GM19452 (cell line): ENCODE data around the gene ACSF3.
"Not testable (repeated sequence)": the region's sequence is repeated elsewhere in the genome, so short reads cannot be mapped to it uniquely, and the experiment has no call there.

Experiments used
- ATAC-seq: cut with Tn5 transposase; IDR thresholded peaks from one replicate; pipeline ENCODE4 v1.9.1; 2021; ENCODE audit not compliant: unreplicated experiment

ACSF3 gene

DNA sequence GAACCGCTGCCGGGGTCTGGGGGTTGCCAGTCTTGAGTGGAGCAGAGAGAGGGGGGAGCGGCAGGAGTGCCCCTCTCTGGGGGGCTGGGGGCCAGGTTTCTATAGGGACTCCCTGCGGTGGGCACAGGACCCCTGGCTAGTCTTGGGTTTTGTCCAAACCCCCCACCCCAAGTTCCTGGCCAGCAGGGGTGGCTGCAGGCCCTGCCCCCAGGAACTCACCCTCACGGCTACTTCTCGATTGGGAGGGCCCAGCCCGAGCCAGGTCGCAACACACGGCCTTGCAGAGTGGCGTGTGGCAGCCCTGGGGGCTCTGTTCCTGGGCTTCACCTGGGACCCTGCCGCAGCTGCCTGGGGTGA is 78.5 kb downstream of the ACSF3 start:
- ATAC-seq: no peak

DNA sequence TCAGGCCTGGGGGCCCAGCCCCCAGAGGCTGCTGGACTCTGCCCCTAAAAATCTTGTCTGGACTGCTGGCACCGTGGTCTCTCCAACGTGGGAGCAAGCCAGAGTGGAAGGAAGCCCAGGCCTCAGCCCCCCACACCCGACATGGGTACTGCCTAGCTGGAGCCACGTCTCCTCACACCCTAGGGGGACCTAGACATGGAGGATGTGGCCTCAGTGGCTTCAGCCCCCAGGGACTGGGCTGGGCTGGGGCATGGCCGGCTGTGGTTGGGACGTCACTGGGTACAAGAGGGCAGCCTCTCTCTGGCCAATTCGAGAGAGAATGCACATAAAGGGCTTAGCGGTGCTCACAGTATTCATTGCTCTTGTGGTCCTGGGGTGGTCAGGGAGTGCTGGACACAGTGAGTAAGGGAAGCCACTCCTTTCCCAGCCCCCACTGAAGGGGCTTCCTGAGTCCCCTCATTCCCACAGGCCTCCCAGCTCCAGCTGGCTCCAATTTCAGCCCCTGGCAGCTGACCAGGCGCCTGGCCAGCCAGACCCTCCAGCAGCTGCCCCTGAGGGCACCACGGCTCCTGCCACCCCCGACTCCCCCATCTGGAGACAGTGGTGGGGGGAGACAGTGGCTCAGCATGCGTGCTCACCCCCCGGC is 79.0 kb downstream of the ACSF3 start:
- no peak for ATAC-seq

DNA sequence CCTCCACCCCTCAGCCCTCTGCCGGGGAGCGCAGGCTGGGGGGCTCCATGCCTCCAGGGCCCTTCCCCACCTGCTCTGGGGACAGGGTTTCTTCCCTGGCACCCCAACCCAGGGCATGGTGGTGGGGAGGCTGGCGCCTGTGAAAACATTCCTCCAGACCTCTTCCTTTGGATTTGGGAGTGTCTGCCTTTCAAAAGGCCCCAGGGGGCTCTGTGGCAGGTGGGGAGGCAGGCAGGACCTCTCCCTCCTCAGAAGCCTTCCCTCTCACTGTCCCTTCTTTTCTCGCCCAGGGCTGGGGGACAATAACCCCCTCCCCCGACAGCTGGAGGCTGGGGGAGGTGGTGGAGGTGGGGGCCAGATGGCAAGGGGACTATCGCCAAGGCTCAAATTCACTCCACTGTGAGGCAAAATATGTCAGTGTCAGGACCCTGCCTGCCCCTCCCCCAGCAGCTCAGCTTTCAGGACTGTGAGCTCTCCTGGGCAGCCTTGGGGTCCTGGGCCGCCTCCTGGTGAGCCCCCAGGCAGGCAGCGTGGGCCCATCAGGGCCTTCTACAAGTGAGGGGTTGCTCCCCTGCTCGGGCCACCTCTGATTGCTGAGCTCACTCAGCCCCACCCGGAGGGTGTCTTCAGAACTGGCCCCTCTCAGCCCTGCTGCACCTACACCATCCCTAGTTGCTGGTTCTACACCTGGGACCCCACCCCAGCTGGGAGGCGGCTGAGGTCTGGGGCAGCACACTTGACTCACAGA is 79.7 kb downstream of the ACSF3 start:
- no peak for ATAC-seq

DNA sequence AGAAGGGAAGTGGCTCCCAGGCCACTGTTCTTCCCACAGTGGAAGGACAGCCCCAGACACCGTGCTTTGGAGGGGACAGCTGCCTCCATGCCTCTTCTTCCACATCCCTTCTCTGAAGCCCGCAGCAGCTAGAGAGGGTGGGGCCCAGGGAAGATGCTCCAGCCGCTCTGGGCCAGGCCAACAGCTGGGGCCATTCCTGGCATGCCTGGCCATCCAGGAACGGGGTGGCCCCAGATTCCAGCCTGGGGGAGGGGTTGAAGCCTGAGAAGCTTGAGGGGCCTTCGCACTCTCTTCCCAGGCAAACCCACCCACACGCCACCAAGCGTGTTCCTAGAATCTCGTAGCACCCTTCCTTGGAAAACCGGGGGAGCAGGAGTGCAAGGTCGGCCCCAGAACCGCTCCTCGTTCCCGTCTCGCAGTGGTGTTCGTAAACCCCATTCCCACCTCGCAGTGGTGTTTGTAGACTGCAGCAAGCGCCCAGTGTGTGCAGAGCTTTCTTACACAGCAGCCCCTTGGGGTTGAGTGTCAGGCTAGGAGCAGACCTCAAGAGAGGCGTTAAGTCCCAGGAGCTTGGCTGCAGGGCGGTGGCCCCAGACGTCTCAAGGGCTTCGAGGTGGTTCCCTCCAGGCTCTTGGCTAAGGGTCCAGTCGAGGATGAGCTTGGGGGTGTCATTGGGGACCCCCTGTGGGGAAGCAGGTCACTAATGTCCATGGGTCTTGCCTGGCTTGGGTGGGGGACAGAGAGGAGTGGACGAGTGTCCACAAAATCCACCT is 80.6 kb downstream of the ACSF3 start:
- no peak for ATAC-seq

DNA sequence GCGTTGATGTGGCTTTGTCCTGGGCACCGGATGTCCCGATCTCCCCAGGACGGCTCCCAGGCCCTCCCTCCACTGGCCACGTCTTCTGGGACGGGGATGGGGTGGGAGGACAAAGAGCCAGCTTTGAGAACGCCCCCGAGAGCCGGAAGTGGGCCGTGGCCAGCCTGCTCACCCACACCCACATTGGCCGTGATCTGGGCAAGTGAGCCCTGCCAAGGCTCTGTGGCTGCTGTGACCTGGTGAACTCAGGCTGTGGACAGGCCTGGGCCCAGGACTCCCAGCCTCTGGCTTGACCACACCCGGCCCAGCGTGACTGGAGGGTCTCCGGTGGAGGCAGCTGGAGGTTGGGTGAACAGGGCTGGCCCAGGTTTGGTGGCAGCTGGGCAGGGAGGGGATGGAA is 81.2 kb downstream of the ACSF3 start:
- no peak for ATAC-seq

DNA sequence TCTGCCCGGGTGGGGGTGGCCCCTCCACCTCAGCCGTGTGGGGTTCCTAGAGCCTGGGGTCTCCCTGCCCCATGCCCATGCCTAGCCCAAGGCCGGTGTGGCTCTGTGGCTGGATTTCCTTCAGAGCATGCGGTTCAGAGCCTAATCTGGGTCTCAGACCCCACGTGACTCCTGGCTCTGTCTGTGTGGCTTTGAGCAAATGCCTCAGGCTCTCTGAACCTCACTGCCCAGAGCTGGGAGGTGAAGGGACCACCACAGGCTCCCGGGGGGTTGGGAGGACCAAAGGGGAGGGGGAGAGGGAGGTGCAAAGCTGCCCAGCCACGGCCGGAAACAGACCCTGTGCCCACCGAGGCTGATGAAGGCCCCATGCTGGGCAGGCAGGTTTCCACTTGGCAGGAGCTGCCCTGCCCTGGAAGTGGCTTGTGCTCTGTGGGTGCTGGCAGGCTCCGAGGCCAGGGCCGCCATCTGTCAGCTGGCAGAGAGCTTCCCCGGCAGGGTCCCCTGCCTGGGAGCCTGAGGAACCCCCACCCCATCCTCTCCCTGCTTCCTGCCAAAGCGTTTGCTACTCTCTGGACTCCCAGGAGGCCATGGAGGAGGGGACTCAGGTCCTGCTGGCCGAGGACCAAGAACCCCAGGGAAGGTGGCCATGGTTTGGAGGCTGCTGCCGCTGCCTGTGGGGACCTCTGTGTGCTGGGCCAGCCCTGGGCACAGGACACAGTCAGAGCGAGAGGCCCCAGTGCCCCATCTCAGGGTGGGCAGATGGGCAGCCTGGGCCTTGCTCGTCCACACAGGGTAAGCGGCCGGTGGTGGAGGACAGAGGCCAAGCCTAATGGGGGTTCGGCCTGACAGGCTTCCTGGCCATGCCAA is 81.9 kb downstream of the ACSF3 start:
- no peak for ATAC-seq

DNA sequence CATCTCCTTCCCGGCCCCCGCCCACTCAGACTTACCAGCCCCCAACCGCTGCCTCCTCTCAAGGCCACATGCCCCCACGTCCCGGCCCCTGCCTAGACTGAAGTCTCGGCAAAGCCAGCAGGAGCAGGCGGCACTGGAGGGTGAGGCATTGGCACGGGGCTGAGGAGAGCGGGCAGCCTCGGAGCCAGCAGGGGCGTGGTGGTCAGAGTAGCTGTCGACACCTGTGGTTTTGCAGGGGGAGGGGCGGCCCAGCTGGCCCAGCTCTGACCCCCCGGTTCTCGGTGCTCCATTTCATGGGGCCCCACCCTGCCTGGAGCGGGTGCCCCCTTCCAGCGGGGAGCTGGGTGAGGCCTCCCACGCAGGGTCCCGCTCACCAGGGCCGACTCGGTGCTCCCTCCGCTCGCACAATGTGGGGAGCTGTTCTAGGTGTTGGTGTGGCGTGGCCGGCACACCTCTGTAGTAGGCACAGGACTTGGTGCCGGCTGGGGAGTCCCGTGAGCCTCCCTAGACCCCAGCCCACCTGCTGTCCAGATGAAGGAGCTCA is 82.6 kb downstream of the ACSF3 start:
- no peak for ATAC-seq

DNA sequence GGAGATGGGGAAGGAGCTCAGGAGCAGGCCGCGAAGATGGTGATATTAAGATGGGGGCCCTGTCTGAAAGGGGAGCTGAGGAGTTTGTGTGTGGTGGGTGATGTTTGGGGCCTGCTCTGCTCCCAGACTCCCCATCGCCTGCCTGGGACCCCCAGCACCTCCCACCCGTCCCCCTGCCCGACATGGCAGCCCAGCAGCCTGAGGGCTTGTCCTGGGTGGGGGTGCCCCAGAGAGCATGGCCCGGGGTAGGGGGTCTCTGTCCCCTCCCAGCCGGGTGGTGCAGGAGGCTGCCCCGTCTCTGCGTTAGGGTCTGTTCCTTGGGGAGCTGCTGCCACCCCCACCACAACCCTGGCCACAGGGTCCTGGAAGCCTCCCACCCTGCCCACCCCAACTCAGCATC is 83.1 kb downstream of the ACSF3 start:
- ATAC-seq: no peak

DNA sequence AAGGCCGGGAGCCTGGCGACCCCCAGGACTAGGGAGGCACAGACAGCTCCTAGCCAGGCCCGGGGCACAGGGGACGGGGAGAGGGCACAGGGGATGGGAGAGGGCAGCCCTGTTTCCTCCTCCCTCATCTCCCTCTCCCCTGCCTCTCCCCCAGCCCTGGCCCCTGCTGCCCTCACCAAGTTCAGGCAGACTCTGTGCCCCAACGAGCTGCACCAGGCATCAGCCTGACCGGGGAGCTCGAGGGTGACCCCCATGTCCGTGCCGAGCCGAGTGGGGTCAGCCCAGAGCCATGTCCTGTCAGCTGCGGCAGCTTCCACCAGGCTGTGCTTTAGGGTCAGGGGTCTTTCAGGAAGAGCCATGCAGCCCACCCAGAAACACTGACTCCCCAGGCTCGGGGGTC is 83.8 kb downstream of the ACSF3 start:
- no peak for ATAC-seq

DNA sequence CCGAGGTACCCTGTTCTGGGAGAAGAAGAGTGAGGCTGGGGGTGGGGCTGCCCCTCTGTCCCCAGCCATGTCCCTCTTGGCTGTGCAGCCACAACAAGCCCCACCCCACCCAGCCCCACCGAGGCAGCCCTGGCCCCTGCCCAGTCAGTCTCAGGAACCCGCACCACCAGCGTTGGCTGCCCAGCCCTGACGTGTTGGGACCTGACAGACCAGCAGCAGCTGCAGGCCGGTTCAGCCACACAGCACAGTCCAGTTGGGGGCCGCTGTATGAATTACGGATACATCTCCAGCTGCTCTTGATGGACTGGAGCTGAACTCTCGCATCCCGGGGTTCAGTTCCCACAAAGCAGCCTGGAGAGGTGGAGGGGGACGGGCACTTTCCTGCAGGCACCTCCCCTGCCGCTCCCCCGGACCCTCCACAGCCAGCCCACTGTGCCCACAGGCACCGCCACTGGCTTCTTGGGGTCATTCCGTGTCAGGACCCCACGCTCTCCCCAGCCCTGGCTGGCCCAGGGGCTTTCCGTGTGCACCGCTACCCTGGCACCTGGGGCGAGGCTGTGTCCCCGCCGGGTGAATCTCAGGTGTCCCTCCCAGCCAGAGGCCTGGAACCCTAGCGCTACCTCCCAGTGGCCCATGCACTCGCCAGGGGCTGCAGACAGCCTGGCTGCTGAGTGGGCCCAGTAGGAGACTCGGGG is 84.9 kb downstream of the ACSF3 start:
- no peak for ATAC-seq

DNA sequence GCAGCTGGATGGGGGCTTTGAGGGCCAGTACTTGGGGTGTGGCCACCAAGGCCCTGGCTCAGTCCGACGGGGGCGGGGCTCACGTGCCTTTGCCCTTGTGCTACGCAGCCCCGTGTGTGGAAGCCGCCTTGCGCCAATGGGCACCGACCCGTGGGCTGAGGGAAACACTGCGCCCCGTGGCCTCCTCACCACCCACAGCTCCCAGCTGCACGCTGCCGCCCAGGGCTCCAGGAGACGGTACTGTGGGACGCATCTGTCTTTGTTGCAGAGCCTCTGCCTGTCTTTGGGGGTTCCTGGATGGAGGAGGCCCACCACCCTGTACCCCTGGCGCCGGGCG is 85.5 kb downstream of the ACSF3 start:
- ATAC-seq: no peak

DNA sequence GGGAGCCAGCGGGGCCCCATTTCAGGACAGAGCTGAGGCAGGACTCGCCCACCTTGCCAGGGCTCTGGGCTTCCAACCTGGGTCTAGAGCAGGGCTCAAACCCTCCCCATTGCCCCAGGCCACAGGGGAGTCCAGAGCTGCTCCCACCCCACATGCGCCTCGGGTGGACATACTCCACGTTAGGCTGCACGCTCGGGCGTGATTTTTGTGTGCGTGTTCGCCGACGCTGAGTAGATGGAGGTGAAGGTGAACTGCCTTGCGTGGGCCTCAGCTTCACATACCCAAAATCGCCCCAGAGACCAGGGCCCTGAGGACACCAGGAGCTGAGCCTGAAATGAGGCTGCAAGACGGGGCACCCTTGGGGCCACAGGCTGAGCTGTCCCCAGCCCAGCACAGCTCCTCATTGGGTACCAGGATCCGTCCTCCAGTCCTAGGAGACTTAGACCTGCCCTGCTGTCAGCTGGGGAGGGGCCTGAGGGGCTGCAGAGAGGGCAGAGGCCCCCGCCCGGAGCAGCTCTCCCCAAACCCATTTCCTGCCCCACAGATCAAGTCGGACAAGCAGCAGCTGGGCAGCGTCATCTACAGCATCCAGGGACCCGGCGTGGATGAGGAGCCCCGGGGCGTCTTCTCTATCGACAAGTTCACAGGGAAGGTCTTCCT is 86.1 kb downstream of the ACSF3 start:
- no peak for ATAC-seq

DNA sequence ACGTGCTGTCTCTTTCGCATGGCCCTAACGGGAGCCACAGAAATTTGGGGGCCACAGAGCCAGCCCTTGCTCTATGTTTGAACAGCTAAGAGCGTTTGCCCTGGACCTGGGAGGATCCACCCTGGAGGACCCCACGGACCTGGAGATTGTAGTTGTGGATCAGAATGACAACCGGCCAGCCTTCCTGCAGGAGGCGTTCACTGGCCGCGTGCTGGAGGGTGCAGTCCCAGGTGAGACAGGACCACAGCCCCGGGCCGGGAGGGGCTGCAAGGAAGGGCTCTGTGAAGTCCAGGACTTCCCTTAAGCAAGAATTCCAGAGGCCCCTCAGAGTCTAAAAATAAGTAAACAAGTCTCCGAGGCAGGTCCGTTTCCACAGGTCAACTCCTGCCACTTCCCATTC is 89.8 kb downstream of the ACSF3 start:
- no peak for ATAC-seq

DNA sequence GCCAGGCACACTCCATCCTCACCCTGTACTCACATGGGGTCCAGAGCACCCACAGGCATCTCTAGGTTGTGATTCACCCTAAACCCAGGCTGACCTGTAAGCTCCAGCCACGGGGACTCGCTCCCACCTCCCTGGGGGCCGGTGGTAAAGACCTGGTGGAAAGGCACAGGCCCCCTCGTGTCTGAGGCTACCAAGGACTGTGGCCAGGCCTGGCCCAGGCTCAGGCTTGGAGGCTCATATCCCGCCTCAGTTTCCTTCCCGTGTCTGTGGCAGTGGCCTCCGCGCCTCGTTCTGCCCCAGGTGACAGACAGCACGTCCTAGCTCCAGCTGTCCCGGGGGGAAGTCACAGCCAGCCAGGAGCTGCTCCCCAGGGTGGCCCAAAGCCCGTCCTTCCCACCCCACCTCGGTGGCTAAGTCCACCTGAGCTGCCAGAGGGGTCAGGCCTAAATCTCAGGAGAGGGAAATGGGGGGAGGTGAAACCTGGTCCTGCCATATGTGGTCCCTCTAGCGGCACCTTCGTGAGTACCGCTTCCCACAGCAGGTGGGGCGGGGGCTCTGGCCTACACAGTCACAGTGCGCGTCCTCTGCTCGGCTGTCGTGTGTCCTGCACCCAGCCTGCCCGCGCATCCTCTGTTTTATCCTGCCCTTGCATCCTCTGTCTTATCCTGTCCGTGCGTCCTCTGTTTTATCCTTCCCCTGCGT is 90.5 kb downstream of the ACSF3 start:
- ATAC-seq: no peak

DNA sequence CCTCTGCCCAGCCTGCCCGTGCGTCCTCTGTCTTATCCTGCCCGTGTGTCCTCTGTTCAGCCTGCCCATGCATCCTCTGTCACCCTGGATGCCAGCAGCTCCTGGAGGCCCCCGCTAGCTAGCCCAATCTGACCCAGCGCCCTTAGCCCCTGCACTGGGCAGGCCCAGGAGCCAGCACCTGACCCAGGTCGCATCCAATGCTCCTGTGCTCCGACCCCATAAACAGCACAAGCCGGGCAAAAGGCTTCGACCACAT is 91.0 kb downstream of the ACSF3 start:
- no peak for ATAC-seq

DNA sequence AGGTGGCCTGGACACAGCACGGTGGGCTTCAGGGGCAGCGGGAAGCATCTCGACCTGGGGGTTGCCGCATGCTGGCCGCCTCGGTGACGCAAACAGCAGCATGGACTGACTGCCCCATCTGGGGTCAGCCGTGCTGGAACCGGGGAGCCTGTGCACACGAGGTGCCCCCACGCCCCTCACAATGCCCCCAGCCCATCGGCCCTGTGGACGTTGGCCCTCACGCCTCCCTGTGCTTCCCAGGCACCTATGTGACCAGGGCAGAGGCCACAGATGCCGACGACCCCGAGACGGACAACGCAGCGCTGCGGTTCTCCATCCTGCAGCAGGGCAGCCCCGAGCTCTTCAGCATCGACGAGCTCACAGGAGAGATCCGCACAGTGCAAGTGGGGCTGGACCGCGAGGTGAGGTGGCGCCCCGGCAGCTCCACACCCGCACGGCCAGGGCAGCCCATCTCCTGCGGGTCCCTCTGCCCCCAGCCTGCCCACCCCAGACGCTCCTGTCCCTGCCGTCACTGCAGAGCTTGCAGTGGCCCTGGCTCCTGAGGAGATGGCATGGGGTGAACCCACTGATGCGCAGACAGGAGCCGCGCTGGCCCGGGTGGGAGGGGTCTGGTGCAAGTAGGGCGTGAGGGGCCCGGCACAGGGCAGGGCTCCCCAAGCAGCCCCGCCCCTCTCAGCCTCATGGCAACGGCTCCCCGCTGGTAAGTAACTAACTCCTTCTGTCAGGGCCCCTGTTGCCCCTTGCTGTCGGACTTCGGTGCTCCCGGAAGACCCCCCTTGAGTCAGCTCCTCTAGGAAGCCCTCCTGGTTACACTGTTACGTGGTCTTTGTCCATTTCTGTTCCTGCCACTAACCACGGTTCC is 91.5 kb downstream of the ACSF3 start:
- ATAC-seq: no peak

DNA sequence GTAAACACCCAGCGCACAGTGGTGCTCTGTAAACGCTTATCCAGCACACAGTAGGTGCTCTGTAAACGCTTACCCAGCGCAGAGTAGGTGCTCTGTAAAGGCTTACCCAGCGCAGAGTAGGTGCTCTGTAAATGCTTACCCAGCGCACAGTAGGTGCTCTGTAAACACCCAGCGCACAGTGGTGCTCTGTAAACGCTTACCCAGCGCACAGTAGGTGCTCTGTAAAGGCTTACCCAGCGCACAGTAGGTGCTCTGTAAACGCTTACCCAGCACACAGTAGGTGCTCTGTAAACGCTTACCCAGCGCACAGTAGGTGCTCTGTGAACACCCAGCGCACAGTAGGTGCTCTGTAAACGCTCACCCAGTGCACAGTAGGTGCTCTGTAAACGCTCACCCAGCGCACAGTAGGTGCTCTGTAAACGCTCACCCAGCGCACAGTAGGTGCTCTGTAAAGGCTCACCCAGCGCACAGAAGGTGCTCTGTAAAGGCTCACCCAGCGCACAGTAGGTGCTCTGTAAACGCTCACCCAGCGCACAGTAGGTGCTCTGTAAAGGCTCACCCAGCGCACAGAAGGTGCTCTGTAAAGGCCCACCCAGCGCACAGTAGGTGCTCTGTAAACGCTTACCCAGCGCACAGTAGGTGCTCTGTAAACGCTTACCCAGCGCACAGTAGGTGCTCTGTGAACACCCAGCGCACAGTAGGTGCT is 92.4 kb downstream of the ACSF3 start:
- ATAC-seq: not testable (repeated sequence)

DNA sequence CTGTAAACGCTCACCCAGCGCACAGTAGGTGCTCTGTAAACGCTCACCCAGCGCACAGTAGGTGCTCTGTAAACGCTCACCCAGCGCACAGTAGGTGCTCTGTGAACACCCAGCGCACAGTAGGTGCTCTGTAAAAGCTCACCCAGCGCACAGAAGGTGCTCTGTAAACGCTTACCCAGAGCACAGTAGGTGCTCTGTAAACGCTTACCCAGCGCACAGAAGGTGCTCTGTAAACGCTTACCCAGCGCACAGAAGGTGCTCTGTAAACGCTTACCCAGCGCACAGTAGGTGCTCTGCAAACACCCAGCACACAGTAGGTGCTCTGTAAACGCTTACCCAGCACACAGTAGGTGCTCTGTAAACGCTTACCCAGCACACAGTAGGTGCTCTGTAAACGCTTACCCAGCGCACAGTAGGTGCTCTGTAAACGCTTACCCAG is 93.0 kb downstream of the ACSF3 start:
- not testable (repeated sequence) for ATAC-seq
